IMR-90 (cell line): ENCODE results near the gene SS18L1. TPM values are rescaled to one million over a fixed set of nuclear protein-coding genes. Genes with fewer than 3 reads are reported as not detected.

Source experiments
- ATAC-seq: fragments of 200-7000 bp; cut with Tn5 transposase; 2 replicates; pipeline ENCODE4 v1.9.1; 2020; ENCODE audit warnings: low read depth, mild to moderate bottlenecking, moderate library complexity
- BruUV-seq: library from RNA; stranded (reverse); fragments of 400-500 nt; replicated peaks from 2 replicates; lab custom pipeline; 2021; lab: Mats Ljungman, UMichigan
- CTCF ChIA-PET: fragments of 300-600 bp; formaldehyde crosslinking; extraction: SDS; loops from one replicate; lab custom pipeline; 2021; ENCODE audit warnings: antibody characterized with exemption; lab: Yijun Ruan, JAX
- POLR2A ChIA-PET: fragments of 300-600 bp; sonication (Branson Sonifier 250); formaldehyde crosslinking; loops from one replicate; lab custom pipeline; 2022; ENCODE audit warnings: antibody characterized with exemption; ENCODE audit not compliant: unreplicated experiment; lab: Charles Lee
- DNase-seq: peaks from one replicate; pipeline ENCODE4 v3.0.0; 2013
- H2AFZ ChIP-seq: replicated peaks from 2 replicates; pipeline ENCODE3; 2013; ENCODE audit warnings: low read length, mild to moderate bottlenecking; ENCODE audit not compliant: poor library complexity
- H2AK5ac ChIP-seq: 2 replicates; pipeline ENCODE4 v1.6.1; 2013; ENCODE audit warnings: low read depth, low read length, inconsistent platforms
- H2AK9ac ChIP-seq: replicated peaks from 2 replicates; pipeline ENCODE3; 2013; ENCODE audit warnings: mild to moderate bottlenecking, low read depth, low read length, moderate library complexity; ENCODE audit not compliant: poor library complexity
- H2BK120ac ChIP-seq: 2 replicates; pipeline ENCODE4 v1.6.1; 2013; ENCODE audit warnings: low read depth, low read length, inconsistent platforms
- H2BK15ac ChIP-seq: 3 replicates; pipeline ENCODE4 v1.6.1; 2013; ENCODE audit warnings: low read depth, low read length, inconsistent platforms
- H2BK20ac ChIP-seq: 2 replicates; pipeline ENCODE4 v1.6.1; 2013; ENCODE audit warnings: low read depth, mild to moderate bottlenecking, inconsistent platforms, low read length, moderate library complexity
- H2BK5ac ChIP-seq: 2 replicates; pipeline ENCODE4 v1.6.1; 2013; ENCODE audit warnings: mild to moderate bottlenecking, low read depth, low read length, inconsistent platforms; ENCODE audit not compliant: poor library complexity, severe bottlenecking
- H3K14ac ChIP-seq: replicated peaks from 2 replicates; pipeline ENCODE4 v1.6.1; 2013; ENCODE audit warnings: low read depth, low read length, inconsistent platforms
- H3K18ac ChIP-seq: 2 replicates; pipeline ENCODE4 v1.6.1; 2013; ENCODE audit warnings: low read depth, low read length, control low read depth
- H3K23ac ChIP-seq: 2 replicates; pipeline ENCODE4 v1.6.1; 2013; ENCODE audit warnings: low read depth, low read length, inconsistent platforms
- H3K27ac ChIP-seq: 2 replicates; pipeline ENCODE4 v1.5.1; 2013; ENCODE audit warnings: mild to moderate bottlenecking, control low read depth, low read length; ENCODE audit not compliant: insufficient read depth
- H3K27me3 ChIP-seq: 2 replicates; pipeline ENCODE4 v1.6.1; 2013; ENCODE audit warnings: low read length; ENCODE audit not compliant: control insufficient read depth, insufficient read depth
- H3K36me3 ChIP-seq: 2 replicates; pipeline ENCODE4 v1.6.1; 2013; ENCODE audit warnings: low read length, mixed read lengths; ENCODE audit not compliant: control insufficient read depth, insufficient read depth
- H3K4ac ChIP-seq: 2 replicates; pipeline ENCODE4 v1.6.1; 2013; ENCODE audit warnings: low read depth, low read length, inconsistent platforms
- H3K4me1 ChIP-seq: 2 replicates; pipeline ENCODE4 v1.6.1; 2013; ENCODE audit warnings: low read length, mixed read lengths; ENCODE audit not compliant: control insufficient read depth, insufficient read depth
- H3K4me2 ChIP-seq: 2 replicates; pipeline ENCODE4 v1.6.1; 2013; ENCODE audit warnings: low read depth, mild to moderate bottlenecking, control low read depth, low read length, moderate library complexity
- H3K4me3 ChIP-seq: 2 replicates; pipeline ENCODE4 v1.5.1; 2013; ENCODE audit warnings: low read depth, mild to moderate bottlenecking, control low read depth, low read length, moderate library complexity; ENCODE audit not compliant: insufficient read depth
- H3K56ac ChIP-seq: 2 replicates; pipeline ENCODE4 v1.6.1; 2013; ENCODE audit warnings: low read length, inconsistent platforms; ENCODE audit not compliant: insufficient read depth; ENCODE audit errors: extremely low read depth
- H3K79me1 ChIP-seq, 2 experiments: 2 replicates each; pipeline ENCODE4 v1.6.1; 2013; ENCODE audit warnings: low read length in 2 of 2, inconsistent platforms in 1 of 2, low read depth in 1 of 2
- H3K9ac ChIP-seq: 2 replicates; pipeline ENCODE4 v1.6.1; 2013; ENCODE audit warnings: low read depth, low read length, control low read depth
- H3K9me1 ChIP-seq: 2 replicates; pipeline ENCODE4 v1.6.1; 2013; ENCODE audit warnings: low read length, inconsistent platforms; ENCODE audit not compliant: insufficient read depth
- H3K9me3 ChIP-seq: 2 replicates; pipeline ENCODE4 v1.6.1; 2013; ENCODE audit warnings: low read length; ENCODE audit not compliant: control insufficient read depth, insufficient read depth
- H4K20me1 ChIP-seq: 2 replicates; pipeline ENCODE4 v1.6.1; 2013; ENCODE audit warnings: low read length, inconsistent platforms; ENCODE audit not compliant: insufficient read depth
- H4K5ac ChIP-seq: 2 replicates; pipeline ENCODE4 v1.6.1; 2013; ENCODE audit warnings: mild to moderate bottlenecking, low read depth, low read length, control low read depth
- H4K8ac ChIP-seq, 2 experiments: 2 replicates each; pipeline ENCODE4 v1.6.1; 2013; ENCODE audit warnings: low read depth in 2 of 2, low read length in 2 of 2, control low read depth in 1 of 2, inconsistent platforms in 1 of 2
- H4K91ac ChIP-seq: 2 replicates; pipeline ENCODE4 v1.6.1; 2013; ENCODE audit warnings: low read depth, low read length, inconsistent platforms; ENCODE audit not compliant: insufficient read depth
- BHLHE40 ChIP-seq: fragments of 150-350 bp; IDR thresholded peaks from 2 replicates; pipeline ENCODE4 v1.6.1; 2016; ENCODE audit warnings: mild to moderate bottlenecking, low read depth, low read length
- CEBPB ChIP-seq: IDR thresholded peaks from 2 replicates; pipeline ENCODE4 v1.6.1; 2012; ENCODE audit warnings: low read depth, low read length, improper control_type of control experiment
- ELK1 ChIP-seq: fragments of 150-350 bp; IDR thresholded peaks from 2 replicates; pipeline ENCODE4 v1.6.1; 2016; ENCODE audit warnings: low read depth, mild to moderate bottlenecking, low read length, moderate library complexity, borderline replicate concordance
- FOS ChIP-seq: fragments of 150-350 bp; IDR thresholded peaks from 2 replicates; pipeline ENCODE4 v1.6.1; 2016; ENCODE audit warnings: low read depth, low read length
- MAFK ChIP-seq: IDR thresholded peaks from 2 replicates; pipeline ENCODE4 v1.6.1; 2012; ENCODE audit warnings: low read depth, low read length, improper control_type of control experiment
- MXI1 ChIP-seq: IDR thresholded peaks from 2 replicates; pipeline ENCODE4 v1.6.1; 2012; ENCODE audit warnings: low read depth, mild to moderate bottlenecking, low read length, moderate library complexity, borderline replicate concordance
- POLR2A ChIP-seq: IDR thresholded peaks from 2 replicates; pipeline ENCODE4 v1.6.1; 2012; ENCODE audit warnings: mild to moderate bottlenecking, low read depth, low read length
- RAD21 ChIP-seq: IDR thresholded peaks from 2 replicates; pipeline ENCODE4 v1.6.1; 2012; ENCODE audit warnings: low read length, improper control_type of control experiment
- RCOR1 ChIP-seq: IDR thresholded peaks from 2 replicates; pipeline ENCODE4 v1.6.1; 2012; ENCODE audit warnings: mild to moderate bottlenecking, low read length, improper control_type of control experiment; ENCODE audit not compliant: insufficient replicate concordance
- SMC3 ChIP-seq: fragments of 150-350 bp; IDR thresholded peaks from 2 replicates; pipeline ENCODE4 v1.6.1; 2016; ENCODE audit warnings: low read depth, mild to moderate bottlenecking, antibody characterized with exemption, low read length, moderate library complexity
- USF2 ChIP-seq: fragments of 150-350 bp; IDR thresholded peaks from 2 replicates; pipeline ENCODE4 v1.6.1; 2017; ENCODE audit warnings: mild to moderate bottlenecking, antibody characterized with exemption, low read length, low read depth
- WGBS, 2 experiments: methylation state at CpG; one replicate each; pipeline versions ENCODE4 v1.1.5 to v1.1.7; 2013; ENCODE audit warnings: missing lambda C conversion rate in 2 of 2; ENCODE audit not compliant: insufficient read length in 1 of 2; ENCODE audit errors: extremely low coverage in 2 of 2; 5-methylcytosine and 5-hydroxymethylcytosine counted together
- dilution Hi-C: fragments of 300-500 bp; cut with HindIII; formaldehyde crosslinking; loops from one replicate; pipeline ENCODE4 v1.14.3; 2018; ENCODE audit warnings: low sequenced_read_pairs; ENCODE audit not compliant: unreplicated experiment
- in situ Hi-C: fragments of 300-500 bp; cut with MboI; formaldehyde crosslinking; loops from 3 replicates; pipeline ENCODE4 v1.14.3; 2019; ENCODE audit warnings: low sequenced_read_pairs, inconsistent platforms, mixed read lengths
- intact Hi-C: fragments of 100-400 bp; cut with micrococcal nuclease; formaldehyde crosslinking; loops from 2 replicates; pipeline ENCODE4 v1.10.0; 2022
- polyA plus RNA-seq, 3 experiments: library from polyadenylated mRNA; depleted of rRNA; stranded (reverse); fragments of >200 nt; gene quantifications; 2 replicates each; pipeline ENCODE4 v1.2.3, GENCODE V29; 2012; ENCODE audit warnings: low replicate concordance in 1 of 3
- total RNA-seq: library from RNA; depleted of rRNA; stranded (reverse); fragments of >200 nt; gene quantifications from 2 replicates; pipeline ENCODE4 v1.2.3, GENCODE V29; 2012

SS18L1 gene
- total and polyA plus RNA-seq, 2 of the 4 experiments (the other 2 are of a cell fraction): 8.1 to 12.2 TPM

GRCh38 chr20:62196286-62196685 is 52.7 kb downstream of the SS18L1 start:
- DNase-seq: no peak
- Histone ChIP-seq H3K36me3 (peaks cover 44% of the 10 kb centered on the region), H2BK5ac (no peak overlapping the region), H3K79me1 (peaks cover 4 to 33% of the 10 kb centered on the region in 2 experiments; a peak in 3 of 4 replicates), H4K20me1 (peaks cover 10% of the 10 kb centered on the region; the same call in 1 of the 2 replicates), H2BK20ac (no peak overlapping the region), H3K4ac (no peak overlapping the region), H3K4me2 (no peak overlapping the region), H2AFZ (no peak overlapping the region), H3K27me3 (no peaks in the 10 kb centered on the region), H4K91ac (no peak overlapping the region), H2AK9ac (no peak overlapping the region), H3K18ac (no peak overlapping the region), H3K4me1 (no peaks in the 10 kb centered on the region), H3K9me1 (no peaks in the 10 kb centered on the region; the same call in 1 of the 2 replicates), H3K9me3 (no peaks in the 10 kb centered on the region), H2BK120ac (no peak overlapping the region), H3K4me3 (no peak overlapping the region), H3K14ac (no peak overlapping the region), H2BK15ac (no peak overlapping the region), H3K23ac (no peak overlapping the region), H3K27ac (no peak overlapping the region), H3K9ac (no peak overlapping the region), H4K8ac (no peak overlapping the region), H4K5ac (no peak overlapping the region), H3K56ac (no peak overlapping the region), H2AK5ac (no peak overlapping the region)
- dilution Hi-C loops: no loop called here
- no peak for TF ChIP-seq RAD21
- no peak for TF ChIP-seq MXI1
- TF ChIP-seq CEBPB: no peak
- no peak for TF ChIP-seq BHLHE40
- TF ChIP-seq FOS: no peak
- no peak for TF ChIP-seq POLR2A
- TF ChIP-seq SMC3: no peak
- no peak for TF ChIP-seq MAFK
- no peak for TF ChIP-seq RCOR1
- no peak for TF ChIP-seq USF2
- no peak for TF ChIP-seq ELK1
- ChIA-PET POLR2A (no interaction called here), CTCF (no interaction called here)
- ATAC-seq: no peak
- BruUV-seq: no TSS peak
- in situ Hi-C loops: no loop called here
- no CpG with 5 or more reads among the region's 10 CpGs for WGBS, 2 experiments
- intact Hi-C loops: no loop called here
